ENCODE data around the gene GALNT3.

GALNT3 gene

GRCh38 chr2:165720511-165720910 lies 73.5 kb downstream of the GALNT3 start:
- no peak overlapping the region for H3K4me3 Mint-ChIP-seq
- no peaks in the 10 kb centered on the region for H3K36me3 Mint-ChIP-seq (ENCODE audit: low read depth)
- no peak overlapping the region for H3K27ac Mint-ChIP-seq
- peaks cover 10% of the 10 kb centered on the region for H3K27me3 Mint-ChIP-seq
- no peaks in the 10 kb centered on the region for H3K9me3 Mint-ChIP-seq
- H3K4me1 Mint-ChIP-seq (ENCODE audit: low read depth): peaks cover 5% of the 10 kb centered on the region

DNA sequence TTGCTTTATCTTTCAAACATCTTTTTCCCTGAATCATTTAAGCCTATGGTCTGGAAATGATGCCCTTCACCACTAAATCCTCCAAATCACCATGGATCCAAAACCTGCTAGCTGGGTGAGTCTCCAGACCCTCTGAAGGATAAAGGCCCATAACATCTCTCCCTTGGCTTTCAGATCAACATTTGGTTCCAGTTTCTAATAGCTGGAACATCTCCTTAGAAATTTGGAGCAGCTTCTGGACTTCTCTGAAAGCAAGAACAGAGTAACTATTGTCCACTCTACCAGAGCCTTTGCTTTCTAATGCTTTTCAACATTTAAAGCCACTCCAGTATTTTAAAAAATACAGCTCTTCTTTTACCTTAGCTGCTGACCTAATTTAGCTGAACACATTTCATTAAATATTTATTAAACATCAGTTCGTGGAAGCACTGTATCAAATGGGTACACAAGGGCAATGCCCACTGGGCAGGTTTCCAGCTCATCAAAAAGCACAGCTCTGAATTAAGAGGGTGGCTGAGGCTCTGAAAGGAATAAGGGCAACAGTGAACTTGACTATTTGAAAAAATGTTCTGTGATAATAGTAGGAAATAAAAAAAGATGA lies 75.3 kb downstream of the GALNT3 start:
- Mint-ChIP-seq H3K4me3 (no peak overlapping the region), H3K9me3 (no peaks in the 10 kb centered on the region), H3K4me1 (ENCODE audit: low read depth) (no peaks in the 10 kb centered on the region), H3K36me3 (ENCODE audit: low read depth) (no peaks in the 10 kb centered on the region), H3K27me3 (peaks cover 8% of the 10 kb centered on the region), H3K27ac (no peak overlapping the region)

DNA sequence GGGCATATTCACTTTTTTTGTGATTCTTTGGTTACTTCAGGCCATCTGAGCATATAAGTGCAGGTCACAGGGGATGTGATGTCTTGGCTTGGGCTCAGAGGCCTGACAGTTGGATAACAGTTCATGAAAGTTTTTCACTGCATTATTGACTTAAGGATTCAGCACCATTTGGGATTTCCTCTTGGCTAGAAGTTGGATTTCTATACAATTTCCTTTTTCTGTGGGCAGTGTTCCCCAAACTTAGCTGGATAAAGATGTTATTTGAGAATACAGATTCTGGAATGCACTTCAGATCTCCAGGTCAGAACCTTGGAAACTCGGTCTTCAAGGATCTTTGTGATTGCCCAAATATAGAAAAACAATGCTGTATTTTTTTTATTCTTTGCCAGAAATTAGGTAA lies 78.0 kb downstream of the GALNT3 start:
- no peaks in the 10 kb centered on the region for H3K9me3 Mint-ChIP-seq
- no peaks in the 10 kb centered on the region for H3K36me3 Mint-ChIP-seq (ENCODE audit: low read depth)
- H3K4me3 Mint-ChIP-seq: no peak overlapping the region
- H3K4me1 Mint-ChIP-seq (ENCODE audit: low read depth): no peaks in the 10 kb centered on the region
- H3K27me3 Mint-ChIP-seq: peaks cover 3% of the 10 kb centered on the region
- no peak overlapping the region for H3K27ac Mint-ChIP-seq

DNA sequence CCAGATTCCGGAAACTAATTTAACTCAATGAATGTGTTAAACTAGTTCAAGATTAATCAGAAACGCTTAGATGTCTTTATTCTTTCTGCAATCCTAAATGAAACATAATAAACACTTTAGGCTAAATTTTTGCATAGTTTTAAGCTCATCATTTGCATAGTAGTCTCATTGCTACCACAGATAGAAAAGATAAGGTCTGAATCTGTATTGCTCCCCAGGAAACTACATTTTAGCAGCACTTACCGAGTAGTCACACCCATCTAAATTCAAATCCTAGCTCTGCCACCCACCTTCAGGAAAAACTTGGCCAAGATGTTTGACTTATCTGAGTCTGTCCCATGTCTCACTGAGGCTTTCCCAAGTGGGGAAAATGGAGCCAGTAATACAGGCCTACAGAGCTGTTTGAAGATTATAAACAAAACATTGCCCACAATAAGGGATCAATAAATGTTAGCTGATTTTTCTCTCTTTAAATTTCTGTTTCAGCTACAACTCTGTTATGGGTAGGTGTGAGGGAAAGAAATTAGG lies 87.0 kb downstream of the GALNT3 start:
- Mint-ChIP-seq H3K4me1 (ENCODE audit: low read depth) (no peaks in the 10 kb centered on the region), H3K27me3 (peaks cover 3% of the 10 kb centered on the region), H3K36me3 (ENCODE audit: low read depth) (no peaks in the 10 kb centered on the region), H3K9me3 (no peaks in the 10 kb centered on the region), H3K4me3 (no peak overlapping the region), H3K27ac (no peak overlapping the region)

DNA sequence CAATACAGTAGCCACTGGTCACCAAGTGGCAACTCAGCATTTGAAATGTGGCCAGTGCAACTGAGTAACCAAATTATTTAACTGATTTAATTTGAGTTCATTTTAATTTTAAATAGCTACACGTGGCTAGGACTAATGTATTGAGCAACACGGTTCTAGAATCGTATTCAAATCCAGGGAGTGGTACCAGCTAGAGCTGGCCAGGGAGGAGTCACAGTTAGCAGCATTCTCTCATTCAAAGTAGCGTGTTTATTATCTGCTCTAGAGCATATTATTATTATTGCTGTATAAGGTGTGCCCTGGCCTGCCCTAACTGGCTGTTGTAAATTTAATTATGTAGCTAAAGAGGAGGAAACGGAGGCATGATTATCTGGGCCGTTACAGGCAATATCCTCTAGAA lies 92.9 kb downstream of the GALNT3 start:
- Mint-ChIP-seq H3K36me3 (ENCODE audit: low read depth) (no peaks in the 10 kb centered on the region), H3K9me3 (no peaks in the 10 kb centered on the region), H3K4me3 (no peak overlapping the region), H3K4me1 (ENCODE audit: low read depth) (no peaks in the 10 kb centered on the region), H3K27ac (no peak overlapping the region), H3K27me3 (peaks cover 5% of the 10 kb centered on the region)

GRCh38 chr2:165700531-165700930 lies 93.5 kb downstream of the GALNT3 start:
- Mint-ChIP-seq H3K4me1 (ENCODE audit: low read depth) (no peaks in the 10 kb centered on the region), H3K36me3 (ENCODE audit: low read depth) (no peaks in the 10 kb centered on the region), H3K9me3 (no peaks in the 10 kb centered on the region), H3K27me3 (peaks cover 5% of the 10 kb centered on the region), H3K27ac (no peak overlapping the region), H3K4me3 (no peak overlapping the region)

GRCh38 chr2:165699946-165700345 lies 94.1 kb downstream of the GALNT3 start:
- H3K27me3 Mint-ChIP-seq: peaks cover 5% of the 10 kb centered on the region
- H3K9me3 Mint-ChIP-seq: no peaks in the 10 kb centered on the region
- H3K4me1 Mint-ChIP-seq (ENCODE audit: low read depth): no peaks in the 10 kb centered on the region
- no peaks in the 10 kb centered on the region for H3K36me3 Mint-ChIP-seq (ENCODE audit: low read depth)
- no peak overlapping the region for H3K27ac Mint-ChIP-seq
- no peak overlapping the region for H3K4me3 Mint-ChIP-seq

GRCh38 chr2:165698444-165698884 lies 95.6 kb downstream of the GALNT3 start:
- Mint-ChIP-seq H3K27ac (no peak overlapping the region), H3K36me3 (ENCODE audit: low read depth) (no peaks in the 10 kb centered on the region), H3K4me1 (ENCODE audit: low read depth) (no peaks in the 10 kb centered on the region), H3K4me3 (no peak overlapping the region), H3K27me3 (peaks cover 5% of the 10 kb centered on the region), H3K9me3 (no peaks in the 10 kb centered on the region)

GRCh38 chr2:165697748-165698443 lies 96.2 kb downstream of the GALNT3 start:
- Mint-ChIP-seq H3K9me3 (no peaks in the 10 kb centered on the region), H3K27me3 (peaks cover 5% of the 10 kb centered on the region), H3K4me3 (no peak overlapping the region), H3K27ac (no peak overlapping the region), H3K4me1 (ENCODE audit: low read depth) (no peaks in the 10 kb centered on the region), H3K36me3 (ENCODE audit: low read depth) (no peaks in the 10 kb centered on the region)
